ENCODE measurements around the gene DMD.

Gene DMD

GRCh38 chrX:32868524-32868895, 342.8 kb downstream of the DMD start:
- H3K9me3 ChIP-seq (replicated peaks; ENCODE audit: insufficient read depth, low read length): no peaks in the 10 kb centered on the region
- no peak for TF ChIP-seq EZH2 (optimal IDR thresholded peaks at IDR 0.05; ENCODE audit: low read depth, low read length)
- no peak for TF ChIP-seq CTCF (IDR thresholded peaks at IDR 0.05; ENCODE audit: low read length)
- TF ChIP-seq EZH2phosphoT487 (IDR thresholded peaks at IDR 0.05; ENCODE audit: low read length): no peak

GRCh38 chrX:32867781-32868523, 343.4 kb downstream of the DMD start:
- no peak overlapping the region for H3K27ac ChIP-seq (ENCODE audit: low read length)
- no peaks in the 10 kb centered on the region for H3K79me2 ChIP-seq (ENCODE audit: low read length)
- DNase-seq: no peak
- H3K9me3 ChIP-seq (replicated peaks; ENCODE audit: insufficient read depth, low read length): no peaks in the 10 kb centered on the region
- H3K4me2 ChIP-seq (ENCODE audit: low read depth, low read length): no peak overlapping the region
- H3F3A ChIP-seq (ENCODE audit: insufficient read depth, low read length): no peaks in the 10 kb centered on the region
- H2AFZ ChIP-seq (ENCODE audit: low read length): no peak overlapping the region
- no peaks in the 10 kb centered on the region for H3K4me1 ChIP-seq (ENCODE audit: low read length)
- H3K27me3 ChIP-seq (replicated peaks; ENCODE audit: insufficient read depth, low read length): no peaks in the 10 kb centered on the region
- H3K4me3 ChIP-seq (ENCODE audit: low read length): no peak overlapping the region
- H3K9ac ChIP-seq (ENCODE audit: low read length): no peak overlapping the region
- no peak for TF ChIP-seq EZH2 (optimal IDR thresholded peaks at IDR 0.05; ENCODE audit: low read depth, low read length)
- no peak for TF ChIP-seq CTCF (IDR thresholded peaks at IDR 0.05; ENCODE audit: low read length)
- TF ChIP-seq EZH2phosphoT487 (IDR thresholded peaks at IDR 0.05; ENCODE audit: low read length): no peak
- no peaks in the 10 kb centered on the region for H3K9me2 ChIP-seq (replicated peaks; ENCODE audit: insufficient read depth, low read length)
- no peaks in the 10 kb centered on the region for H4K20me1 ChIP-seq (ENCODE audit: insufficient read depth, low read length)
- H3K36me3 ChIP-seq (replicated peaks; ENCODE audit: insufficient read depth, low read length): no peaks in the 10 kb centered on the region

More at GRCh38 chrX:32868524-32868895, 342.8 kb downstream of the DMD start:
- Histone ChIP-seq H3K27ac (ENCODE audit: low read length) (no peak overlapping the region), H3K79me2 (ENCODE audit: low read length) (no peaks in the 10 kb centered on the region), H3K9ac (ENCODE audit: low read length) (no peak overlapping the region), H3K27me3 (replicated peaks; ENCODE audit: insufficient read depth, low read length) (no peaks in the 10 kb centered on the region), H2AFZ (ENCODE audit: low read length) (no peak overlapping the region), H4K20me1 (ENCODE audit: insufficient read depth, low read length) (no peaks in the 10 kb centered on the region), H3K36me3 (replicated peaks; ENCODE audit: insufficient read depth, low read length) (no peaks in the 10 kb centered on the region), H3K9me2 (replicated peaks; ENCODE audit: insufficient read depth, low read length) (no peaks in the 10 kb centered on the region), H3K4me3 (ENCODE audit: low read length) (no peak overlapping the region), H3F3A (ENCODE audit: insufficient read depth, low read length) (no peaks in the 10 kb centered on the region), H3K4me2 (ENCODE audit: low read depth, low read length) (no peak overlapping the region), H3K4me1 (ENCODE audit: low read length) (no peaks in the 10 kb centered on the region)
- DNase-seq: no peak

- no peaks in the 10 kb centered on the region for H3K79me2 ChIP-seq (ENCODE audit: low read length)
- no peaks in the 10 kb centered on the region for H4K20me1 ChIP-seq (ENCODE audit: insufficient read depth, low read length)
- no peaks in the 10 kb centered on the region for H3K9me2 ChIP-seq (replicated peaks; ENCODE audit: insufficient read depth, low read length)
- TF ChIP-seq EZH2 (optimal IDR thresholded peaks at IDR 0.05; ENCODE audit: low read depth, low read length) (no peak), CTCF (IDR thresholded peaks at IDR 0.05; ENCODE audit: low read length) (no peak), EZH2phosphoT487 (IDR thresholded peaks at IDR 0.05; ENCODE audit: low read length) (no peak)
- H3K9me3 ChIP-seq (replicated peaks; ENCODE audit: insufficient read depth, low read length): no peaks in the 10 kb centered on the region
- no peaks in the 10 kb centered on the region for H3K36me3 ChIP-seq (replicated peaks; ENCODE audit: insufficient read depth, low read length)
- H3K27ac ChIP-seq (ENCODE audit: low read length): no peak overlapping the region
- H2AFZ ChIP-seq (ENCODE audit: low read length): no peak overlapping the region
- H3K4me2 ChIP-seq (ENCODE audit: low read depth, low read length): no peak overlapping the region
- no peak overlapping the region for H3K4me3 ChIP-seq (ENCODE audit: low read length)
- H3K27me3 ChIP-seq (replicated peaks; ENCODE audit: insufficient read depth, low read length): no peaks in the 10 kb centered on the region
- DNase-seq: no peak
- H3K9ac ChIP-seq (ENCODE audit: low read length): no peak overlapping the region
- no peaks in the 10 kb centered on the region for H3K4me1 ChIP-seq (ENCODE audit: low read length)
- H3F3A ChIP-seq (ENCODE audit: insufficient read depth, low read length): no peaks in the 10 kb centered on the region
Measured at GRCh38 chrX:32852203-32852602, 359.1 kb downstream of the DMD start.

Data from MM.1S (cell line).